Glomerular visceral epithelial cell (primary cell): ENCODE results near the gene TRIM61.
A peak's percentile ranks its signal among the peaks of the same experiment; 100 is the strongest.
"Not testable (repeated sequence)": the region's sequence is repeated elsewhere in the genome, so short reads cannot be mapped to it uniquely, and the experiment has no call there.

Source experiments
- DNase-seq: peaks from one replicate; pipeline ENCODE4 v3.0.0-alpha.2; 2016; ENCODE audit errors: extremely low spot score

The TRIM61 gene

DNA sequence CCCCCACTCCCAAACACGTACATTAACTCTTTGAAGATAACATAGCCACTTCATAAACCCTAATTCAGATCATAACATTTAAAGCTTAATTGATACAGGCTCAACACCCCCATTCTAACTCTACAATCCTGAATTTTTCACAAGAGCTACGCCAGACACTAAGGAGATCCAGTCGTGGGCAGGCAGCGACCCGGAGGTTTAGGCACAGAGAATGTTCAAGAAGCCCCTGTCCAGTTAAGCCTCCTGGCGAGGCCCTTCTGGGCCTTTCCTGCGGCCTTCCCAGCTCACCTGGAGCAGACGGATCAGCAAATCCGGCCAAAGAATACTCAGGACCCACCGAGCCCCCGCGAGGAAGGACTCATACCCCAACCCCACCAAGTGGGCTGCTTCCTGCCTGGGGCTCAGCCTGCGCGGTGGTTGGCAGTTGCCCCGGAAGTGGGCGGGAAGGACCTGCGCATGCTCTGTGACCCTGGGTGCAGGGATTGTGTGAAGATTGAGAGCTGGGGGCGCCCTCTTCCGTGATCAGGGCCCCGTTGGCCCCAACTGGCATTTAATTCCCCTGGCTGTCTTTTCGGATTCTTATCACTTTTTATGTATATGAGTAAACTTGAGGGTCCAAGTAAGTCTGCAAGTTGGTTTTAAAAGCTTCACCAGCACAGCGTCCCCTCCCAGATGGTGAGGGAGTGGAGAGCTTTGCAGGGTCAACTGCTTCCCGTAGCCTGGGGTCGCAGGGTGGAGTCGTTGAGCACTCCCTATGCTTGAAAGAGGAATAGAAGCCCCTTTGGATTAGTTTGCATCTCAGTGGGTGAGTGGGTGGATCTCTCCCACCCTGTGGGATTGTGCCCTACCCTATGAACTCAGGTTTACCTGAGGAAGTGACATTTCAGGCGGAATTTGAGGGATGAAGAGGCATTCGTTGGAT is at the start of gene TRIM61:
TSS of gene TRIM61 (minus strand) at position 415 of the 922 bp plus-strand sequence. CDS start 7,655 bp downstream, outside the sequence.
- DNase-seq, result no peak

DNA sequence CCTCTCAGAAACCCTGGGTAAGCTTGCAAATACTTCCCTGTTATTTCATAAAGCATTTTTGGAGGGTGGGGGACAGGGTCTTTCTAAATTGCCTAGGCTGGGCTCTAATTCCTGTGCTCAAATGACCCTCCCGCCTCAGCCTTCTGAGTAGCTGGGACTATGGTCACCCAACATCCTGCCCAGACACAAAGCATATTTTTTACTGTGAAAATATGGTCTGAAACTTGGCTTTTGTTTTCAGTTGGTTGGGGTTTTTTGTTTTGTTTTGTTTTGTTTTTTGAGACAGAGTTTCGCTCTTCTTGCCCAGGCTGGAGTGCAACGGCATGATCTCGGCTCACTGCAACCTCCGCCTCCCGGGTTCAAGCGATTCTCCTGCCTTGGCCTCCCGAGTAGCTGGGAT is 48.3 kb upstream of the TRIM61 start:
- not testable (repeated sequence) for DNase-seq

DNA sequence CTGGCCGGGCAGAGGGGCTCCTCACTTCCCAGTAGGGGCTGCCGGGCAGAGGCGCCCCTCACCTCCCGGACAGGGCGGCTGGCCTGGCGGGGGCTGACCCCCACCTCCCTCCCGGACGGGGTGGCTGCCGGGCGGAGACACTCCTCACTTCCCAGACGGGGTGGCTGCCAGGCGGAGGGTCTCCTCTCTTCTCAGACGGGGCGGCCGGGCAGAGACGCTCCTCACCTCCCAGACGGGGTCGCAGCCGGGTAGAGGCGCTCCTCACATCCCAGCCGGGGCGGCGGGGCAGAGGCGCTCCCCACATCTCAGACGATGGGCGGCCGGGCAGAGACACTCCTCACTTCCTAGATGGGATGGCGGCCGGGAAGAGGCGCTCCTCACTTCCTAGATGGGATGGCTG is 42.5 kb upstream of the TRIM61 start:
- not testable (repeated sequence) for DNase-seq

DNA sequence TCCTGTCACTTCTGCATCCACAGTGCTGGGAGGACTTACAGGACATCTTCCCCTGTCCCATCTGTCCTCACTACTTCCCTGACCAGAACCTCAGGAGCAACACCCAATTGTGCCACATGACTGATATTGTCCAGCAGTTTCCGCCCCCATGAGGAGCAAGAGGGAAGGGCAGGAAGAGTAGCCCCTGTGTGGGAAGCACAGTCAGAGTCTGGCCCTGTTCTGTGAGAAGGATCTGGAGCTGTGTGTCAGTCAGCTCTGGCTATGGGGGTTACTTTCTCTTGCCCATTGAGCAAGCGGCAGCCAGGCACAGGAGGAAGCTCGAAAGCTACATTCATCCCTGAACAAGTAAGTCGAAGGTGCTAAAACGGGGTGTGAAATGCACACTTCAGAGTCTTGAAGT is 39.5 kb upstream of the TRIM61 start:
- DNase-seq, result peak; percentile 10

DNA sequence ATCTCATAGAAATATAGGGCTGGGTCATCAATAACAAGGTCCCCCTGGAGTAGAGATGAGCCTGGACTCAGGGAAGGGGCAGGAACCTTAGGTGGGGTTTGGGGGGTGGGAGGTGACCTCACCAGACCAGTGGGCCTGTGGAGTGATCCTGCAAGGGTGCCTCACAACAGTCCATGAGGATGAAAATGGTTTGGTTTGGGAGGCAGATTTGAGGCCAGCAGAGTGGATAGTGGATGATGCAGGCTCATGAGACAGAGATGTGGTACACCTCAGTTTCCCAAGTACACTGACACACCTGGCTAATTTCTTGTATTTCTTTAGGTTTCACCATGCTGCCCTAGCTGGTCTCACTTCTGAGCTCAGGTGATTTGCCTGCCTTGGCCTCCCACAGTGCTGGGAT is 36.2 kb upstream of the TRIM61 start:
- DNase-seq, result no peak

DNA sequence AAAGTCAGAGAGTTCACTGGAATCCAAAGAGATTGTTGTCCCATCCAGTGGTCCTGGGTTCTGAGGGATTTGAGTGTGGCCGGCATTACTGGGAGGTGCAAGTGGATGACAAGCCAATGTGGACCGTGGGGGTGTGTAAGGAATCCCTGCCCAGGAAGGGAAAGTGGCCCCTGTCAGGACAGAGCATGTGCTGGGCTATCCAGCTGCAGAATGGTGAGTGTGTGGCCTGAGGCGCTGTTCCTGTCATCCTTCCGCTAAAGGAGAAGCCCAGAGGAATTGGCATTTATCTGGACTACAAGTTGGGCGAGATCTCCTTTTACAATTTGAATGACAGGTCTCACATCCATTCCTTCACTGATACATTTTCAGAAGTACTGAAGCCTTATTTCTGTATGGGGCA is 33.9 kb upstream of the TRIM61 start:
- no peak for DNase-seq

DNA sequence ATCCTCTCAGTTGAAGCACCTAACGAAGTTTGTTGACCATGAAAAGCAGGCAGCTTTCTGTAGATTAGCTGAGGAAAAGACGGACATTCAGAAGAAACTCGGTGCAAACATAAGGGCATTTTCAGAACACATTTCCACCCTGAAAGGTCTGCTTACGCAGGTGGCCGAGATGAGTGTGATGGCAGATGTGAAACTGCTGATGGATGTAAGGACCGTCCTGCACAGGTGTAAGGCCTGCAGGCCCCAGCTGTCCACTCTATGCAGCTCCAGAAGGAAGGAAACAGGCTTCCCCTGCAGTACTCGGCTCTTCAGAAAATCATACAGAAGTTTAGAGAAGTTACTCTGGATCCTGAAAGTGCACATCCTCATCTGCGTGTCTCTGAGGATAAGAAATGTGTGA is 33.5 kb upstream of the TRIM61 start:
- DNase-seq, result no peak

DNA sequence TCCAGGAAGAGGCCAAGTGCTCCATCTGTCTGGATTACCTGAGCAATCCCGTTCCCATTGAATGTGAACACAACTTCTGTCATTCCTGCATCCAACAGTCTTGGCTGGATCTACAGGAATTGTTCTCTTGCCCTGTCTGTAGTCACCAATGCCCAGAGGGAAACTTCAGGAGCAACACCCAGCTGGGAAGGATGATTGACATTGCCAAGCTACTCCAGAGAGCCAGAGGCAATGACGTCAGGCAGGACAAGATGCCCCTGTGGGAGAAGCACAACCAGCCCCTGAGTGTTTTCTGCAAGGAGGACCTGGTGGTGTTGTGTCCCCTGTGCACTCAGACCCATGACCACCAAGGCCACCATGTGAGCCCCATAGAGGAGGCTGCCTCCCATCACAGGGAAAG is 33.0 kb upstream of the TRIM61 start:
- DNase-seq, result no peak

DNA sequence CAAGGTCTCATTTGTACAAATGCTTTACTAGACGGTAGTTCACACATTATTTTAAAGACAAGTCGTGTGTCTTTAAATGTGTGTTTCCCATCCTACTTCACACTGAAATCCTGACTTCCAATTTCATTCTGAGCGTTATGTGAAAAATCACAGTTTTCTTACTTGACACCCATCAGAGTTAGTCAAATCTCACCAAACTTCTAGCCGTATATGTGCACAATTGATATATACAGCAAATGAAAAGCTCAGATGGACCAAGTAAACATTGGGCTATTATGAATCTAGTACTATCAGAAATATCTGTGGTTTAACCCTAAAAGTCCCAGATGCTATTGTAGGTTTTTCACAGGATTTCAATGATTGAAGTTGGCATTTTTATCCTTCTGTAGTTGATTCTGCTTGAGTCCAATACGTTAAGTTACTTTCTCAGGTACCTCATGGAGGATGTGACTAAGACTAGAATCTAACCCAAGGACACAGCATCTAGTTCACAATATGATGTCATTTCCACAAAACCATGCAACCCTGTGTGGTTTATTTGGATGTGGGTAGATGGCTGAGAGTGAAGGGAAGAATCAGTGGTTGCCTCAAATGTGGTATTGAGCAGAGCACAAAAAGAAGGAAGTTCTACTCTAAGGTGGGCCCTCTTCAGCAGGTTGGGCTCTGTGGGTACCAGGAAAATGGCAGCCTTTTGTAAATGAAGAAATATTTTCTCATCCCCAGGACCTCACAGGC is 32.2 kb upstream of the TRIM61 start:
- no peak for DNase-seq

DNA sequence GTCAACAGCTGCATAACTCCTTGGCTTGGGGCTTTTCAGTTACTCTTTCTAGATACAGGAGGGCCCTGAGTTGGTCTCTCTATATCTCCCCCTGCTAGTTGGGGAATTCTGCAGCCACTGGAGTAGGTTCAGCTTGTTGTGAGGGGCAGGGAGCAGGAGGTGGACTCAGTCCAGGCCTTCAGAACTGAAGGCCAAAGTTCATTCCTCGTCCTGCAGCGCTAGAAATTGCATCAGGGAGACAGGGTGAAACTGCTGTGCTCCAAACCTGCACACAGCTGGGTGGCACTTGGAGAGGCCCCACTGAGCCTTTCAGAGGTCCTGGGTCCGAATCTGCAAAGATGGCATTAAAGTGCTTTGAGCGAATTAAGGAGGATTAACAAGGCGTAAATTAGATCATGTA is 29.4 kb upstream of the TRIM61 start:
- DNase-seq, result no peak

DNA sequence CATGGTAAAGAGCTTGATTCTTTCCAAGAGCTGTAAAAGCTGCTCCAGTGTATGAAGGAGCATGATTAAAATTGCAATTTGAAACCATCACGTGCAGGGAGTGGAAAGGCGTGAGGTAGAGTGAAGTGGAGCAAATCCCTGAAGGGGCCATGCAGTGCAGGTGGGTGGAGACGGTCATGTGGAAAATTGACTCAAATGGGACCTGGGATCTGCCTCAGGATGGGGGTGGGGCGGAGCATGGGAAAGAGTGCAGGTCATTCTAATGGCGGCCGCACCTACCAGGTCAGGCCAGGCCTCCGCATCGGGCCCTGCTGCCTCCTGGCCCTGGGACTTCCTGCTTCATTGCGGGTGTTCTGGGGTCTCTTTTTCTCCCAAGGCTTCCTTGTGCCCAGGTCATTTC is 29.0 kb upstream of the TRIM61 start:
- no peak for DNase-seq

DNA sequence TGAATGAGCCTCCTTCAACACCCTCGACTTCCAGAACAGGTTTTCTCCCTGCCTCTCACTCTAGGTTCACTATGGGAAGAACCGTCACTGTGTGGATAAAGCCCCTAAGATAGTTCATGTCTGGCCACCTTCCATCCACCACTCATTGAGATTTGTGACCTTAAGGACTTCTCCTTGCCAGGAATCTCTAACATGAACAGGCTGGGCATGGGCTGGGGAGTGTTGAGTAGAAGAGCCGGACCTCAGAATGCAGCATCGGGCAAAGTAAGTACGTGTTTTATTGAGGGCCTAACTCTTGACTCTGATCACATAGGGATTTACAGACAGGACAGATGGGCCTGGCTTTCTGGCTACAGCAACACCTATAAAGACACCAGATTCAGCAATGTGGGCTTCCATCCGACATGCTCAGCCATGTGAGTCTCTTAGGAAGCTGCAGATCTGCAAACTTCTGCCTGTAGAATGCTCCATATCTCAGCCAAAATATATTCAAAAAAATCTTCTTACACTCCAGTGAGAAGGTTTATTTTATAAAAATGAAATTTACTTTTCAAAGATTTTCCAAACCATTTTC is 28.0 kb upstream of the TRIM61 start:
- DNase-seq, result no peak

DNA sequence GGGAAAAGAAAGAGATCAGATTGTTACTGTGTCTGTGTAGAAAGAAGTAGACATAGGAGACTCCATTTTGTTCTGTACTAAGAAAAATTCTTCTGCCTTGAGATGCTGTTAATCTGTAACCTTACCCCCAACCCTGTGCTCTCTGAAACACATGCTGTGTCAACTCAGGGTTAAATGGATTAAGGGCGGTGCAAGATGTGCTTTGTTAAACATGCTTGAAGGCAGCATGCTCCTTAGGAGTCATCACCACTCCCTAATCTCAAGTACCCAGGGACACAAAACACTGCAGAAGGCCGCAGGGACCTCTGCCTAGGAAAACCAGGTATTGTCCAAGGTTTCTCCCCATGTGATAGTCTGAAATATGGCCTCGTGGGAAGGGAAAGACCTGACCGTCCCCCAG is 24.5 kb upstream of the TRIM61 start:
- not testable (repeated sequence) for DNase-seq

DNA sequence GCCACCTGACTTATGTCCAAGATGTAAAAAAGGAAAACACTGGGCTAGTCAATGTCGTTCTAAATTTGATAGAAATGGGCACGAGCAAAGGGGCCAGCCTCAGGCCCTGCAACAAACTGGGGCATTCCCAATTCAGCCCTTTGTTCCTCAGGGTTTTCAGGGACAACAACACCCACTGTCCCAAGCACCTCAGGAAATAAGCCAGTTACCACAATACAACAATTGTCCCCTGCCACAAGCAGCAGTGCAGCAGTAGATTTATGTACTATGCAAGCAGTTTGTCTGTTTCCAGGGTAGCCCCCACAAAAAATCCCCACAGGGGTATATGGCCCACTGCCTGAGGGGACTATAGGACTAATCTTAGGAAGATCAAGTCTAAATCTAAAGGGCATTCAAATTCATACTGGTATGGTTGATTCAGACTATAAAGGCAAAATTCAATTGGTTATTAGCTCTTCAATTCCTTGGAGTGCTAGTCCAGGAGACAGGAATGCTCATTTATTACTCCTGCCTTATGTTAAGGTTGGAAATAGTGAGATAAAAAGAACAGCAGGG is 21.1 kb upstream of the TRIM61 start:
- DNase-seq, result not testable (repeated sequence)

DNA sequence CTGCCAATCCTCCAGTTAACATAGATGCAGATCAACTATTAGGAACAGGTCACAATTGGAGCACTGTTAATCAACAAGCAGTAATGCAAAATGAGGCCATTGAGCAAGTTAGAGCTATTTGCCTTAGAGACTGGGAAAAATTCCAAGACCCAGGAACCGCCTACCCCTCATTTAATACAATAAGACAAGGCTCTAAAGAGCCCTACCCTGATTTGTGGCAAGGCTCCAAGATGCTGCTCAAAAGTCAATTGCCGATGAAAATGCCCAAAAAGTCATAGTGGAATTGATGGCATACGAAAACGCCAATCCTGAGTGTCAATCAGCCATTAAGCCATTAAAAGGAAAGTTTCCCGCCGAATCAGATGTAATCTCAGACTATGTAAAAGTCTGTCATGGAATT is 20.5 kb upstream of the TRIM61 start:
- no peak for DNase-seq

DNA sequence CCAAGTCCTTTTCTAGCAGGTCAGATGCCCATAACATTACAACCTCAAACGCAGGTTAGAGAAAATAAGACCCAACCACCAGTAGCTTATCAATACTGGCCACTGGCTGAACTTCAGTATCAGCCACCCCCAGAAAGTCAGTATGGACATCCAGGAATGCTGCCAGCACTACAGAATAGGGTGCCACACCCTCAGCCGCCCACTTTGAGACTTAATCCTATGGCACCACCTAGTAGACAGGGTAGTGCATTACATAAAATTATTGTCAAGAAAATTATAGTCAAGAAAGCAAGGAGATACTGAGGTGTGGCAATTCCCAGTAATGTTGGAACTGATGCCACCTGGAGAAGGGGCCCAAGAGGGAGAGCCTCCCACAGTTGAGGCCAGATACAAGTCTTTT is 19.9 kb upstream of the TRIM61 start:
- peak; percentile 28 for DNase-seq

DNA sequence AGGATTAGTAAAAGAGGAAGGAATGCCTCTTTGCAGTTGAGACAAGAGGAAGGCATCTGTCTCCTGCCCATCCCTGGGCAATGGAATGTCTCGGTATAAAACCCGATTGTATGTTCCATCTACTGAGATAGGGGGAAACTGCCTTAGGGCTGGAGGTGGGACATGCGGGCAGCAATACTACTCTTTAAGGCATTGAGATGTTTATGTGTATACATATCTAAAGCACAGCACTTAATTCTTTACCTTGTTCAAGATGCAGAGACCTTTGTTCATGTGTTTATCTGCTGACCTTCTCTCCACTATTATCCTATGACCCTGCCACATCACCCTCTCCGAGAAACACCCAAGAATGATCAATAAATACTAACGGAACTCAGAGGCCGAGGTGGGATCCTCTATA is 18.7 kb upstream of the TRIM61 start:
- DNase-seq, result not testable (repeated sequence)

DNA sequence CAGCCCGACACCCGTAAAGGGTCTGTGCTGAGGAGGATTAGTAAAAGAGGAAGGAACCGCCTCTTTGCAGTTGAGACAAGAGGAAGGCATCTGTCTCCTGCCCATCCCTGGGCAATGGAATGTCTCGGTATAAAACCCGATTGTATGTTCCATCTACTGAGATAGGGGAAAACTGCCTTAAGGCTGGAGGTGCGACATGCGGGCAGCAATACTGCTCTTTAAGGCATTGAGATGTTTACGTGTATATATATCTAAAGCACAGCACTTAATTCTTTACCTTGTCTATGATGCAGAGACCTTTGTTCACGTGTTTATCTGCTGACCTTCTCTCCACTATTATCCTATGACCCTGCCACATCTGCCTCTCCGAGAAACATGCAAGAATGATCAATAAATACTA is 13.3 kb upstream of the TRIM61 start:
- DNase-seq, result not testable (repeated sequence)

DNA sequence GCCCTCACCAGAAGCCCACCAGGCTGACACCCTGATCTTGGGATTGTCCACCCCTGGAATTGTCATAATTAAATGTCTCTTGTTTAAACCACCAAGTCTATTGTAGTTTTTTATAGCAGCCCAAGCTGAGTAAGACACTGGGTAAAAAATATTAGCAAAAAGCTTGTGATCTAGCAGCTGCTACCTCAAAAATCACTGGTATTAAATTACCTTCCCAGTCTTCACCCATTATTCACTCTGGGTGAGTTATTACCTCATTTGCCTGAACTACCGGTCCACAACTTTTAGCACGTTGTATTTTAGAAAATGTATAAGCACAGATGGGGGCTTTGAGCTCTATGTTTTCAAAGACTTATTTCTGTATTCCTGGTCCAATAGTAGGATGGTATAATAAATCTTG is 12.0 kb upstream of the TRIM61 start:
- DNase-seq, result no peak

DNA sequence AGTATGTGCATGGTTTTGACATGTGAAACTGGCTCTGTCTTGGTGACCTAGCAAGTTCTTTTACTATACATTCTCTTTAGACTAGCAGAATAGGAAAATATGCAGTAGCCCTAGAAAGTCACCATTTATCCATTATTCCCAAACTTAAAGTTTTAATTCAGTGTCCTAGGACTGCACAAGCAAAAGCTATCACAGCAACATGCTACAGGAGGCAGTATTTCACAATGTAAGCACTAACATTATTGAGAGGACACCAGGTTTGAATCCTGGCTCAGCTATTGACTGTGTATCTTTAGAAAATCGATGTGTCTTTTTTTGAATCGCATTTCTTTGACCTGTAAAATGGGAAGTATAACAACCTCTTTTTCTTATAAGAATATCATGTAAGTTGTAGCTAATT is 5.5 kb downstream of the TRIM61 start:
- not testable (repeated sequence) for DNase-seq

DNA sequence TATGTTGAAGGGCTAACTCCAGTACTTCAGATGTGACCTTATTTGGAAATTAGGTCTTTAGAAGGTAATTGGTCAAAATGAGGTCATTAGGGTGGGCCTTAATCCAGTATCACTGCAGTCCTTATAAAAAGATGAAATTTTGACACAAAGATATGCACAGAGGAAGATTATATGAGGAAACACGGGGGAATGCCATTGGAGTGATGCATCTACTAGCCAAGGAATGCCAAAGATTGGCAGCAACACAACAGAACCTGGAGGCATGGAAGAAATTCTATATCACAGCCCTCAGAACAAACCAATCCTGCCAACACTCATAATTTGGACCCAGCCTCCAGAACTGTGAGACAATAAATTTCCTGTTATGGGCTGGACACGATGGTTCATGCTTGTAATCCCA is 17.6 kb downstream of the TRIM61 start:
- DNase-seq, result peak; percentile 18

DNA sequence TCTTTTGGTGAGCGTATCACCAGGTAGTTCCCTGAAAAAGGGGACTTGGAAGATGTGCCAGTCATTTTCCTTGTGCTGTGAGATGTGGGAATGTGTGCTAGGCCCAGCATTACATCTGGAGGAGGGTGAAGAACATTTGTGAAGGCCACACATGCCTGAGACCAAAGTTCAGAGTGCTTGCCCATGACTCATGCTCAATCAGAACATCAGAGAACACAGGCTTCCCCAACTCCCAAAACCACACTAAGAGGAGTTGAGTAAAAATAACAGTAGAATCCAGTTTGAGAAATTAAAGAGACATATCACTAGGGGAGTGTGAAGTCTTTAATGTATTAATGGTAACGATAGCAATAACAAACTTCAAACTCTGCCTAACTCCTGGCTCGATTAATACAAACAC is 18.0 kb downstream of the TRIM61 start:
- peak; percentile 33 for DNase-seq
